ENCODE results near the gene AGER.

DNA sequence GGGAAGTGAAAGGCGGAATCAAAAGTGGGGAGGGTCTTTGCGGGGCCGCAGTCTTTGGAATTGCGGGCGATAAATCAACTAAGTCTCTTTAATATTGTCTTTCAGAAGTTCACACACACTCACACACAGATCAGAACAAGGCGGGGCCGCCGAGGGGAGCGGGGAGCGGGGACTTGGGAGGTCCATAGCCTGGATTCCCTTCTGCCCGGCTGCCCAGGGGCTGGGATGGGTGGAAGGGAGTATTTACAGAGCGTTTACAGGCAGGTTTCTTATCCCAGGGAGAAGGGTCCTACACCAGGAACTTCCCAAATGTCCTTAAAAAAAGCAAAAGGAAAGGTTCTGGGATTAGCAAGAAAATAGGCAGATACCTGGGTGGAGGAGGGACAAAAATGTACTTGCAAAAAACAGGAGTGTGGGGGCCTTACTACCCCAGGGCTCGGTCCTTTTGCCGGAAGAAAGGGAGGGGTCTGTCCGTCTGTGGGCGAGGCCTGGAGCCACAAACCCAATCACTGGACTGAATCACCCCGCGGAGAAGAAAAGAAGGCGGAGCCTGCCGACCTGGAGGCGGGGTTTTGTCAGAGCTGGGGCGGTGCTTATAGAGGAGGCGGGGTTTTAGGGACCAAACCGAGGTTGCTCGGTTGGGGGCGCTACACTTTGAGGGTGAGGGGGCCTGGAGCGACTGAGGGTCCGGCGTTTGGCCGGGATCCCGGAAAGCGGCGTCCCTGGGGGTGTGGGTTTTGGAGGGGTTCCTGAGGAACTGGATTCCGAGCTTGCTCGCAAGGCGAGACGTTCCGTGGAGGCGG, 35.6 kb downstream of the AGER start:
- TF ChIP-seq, protein P1, sequence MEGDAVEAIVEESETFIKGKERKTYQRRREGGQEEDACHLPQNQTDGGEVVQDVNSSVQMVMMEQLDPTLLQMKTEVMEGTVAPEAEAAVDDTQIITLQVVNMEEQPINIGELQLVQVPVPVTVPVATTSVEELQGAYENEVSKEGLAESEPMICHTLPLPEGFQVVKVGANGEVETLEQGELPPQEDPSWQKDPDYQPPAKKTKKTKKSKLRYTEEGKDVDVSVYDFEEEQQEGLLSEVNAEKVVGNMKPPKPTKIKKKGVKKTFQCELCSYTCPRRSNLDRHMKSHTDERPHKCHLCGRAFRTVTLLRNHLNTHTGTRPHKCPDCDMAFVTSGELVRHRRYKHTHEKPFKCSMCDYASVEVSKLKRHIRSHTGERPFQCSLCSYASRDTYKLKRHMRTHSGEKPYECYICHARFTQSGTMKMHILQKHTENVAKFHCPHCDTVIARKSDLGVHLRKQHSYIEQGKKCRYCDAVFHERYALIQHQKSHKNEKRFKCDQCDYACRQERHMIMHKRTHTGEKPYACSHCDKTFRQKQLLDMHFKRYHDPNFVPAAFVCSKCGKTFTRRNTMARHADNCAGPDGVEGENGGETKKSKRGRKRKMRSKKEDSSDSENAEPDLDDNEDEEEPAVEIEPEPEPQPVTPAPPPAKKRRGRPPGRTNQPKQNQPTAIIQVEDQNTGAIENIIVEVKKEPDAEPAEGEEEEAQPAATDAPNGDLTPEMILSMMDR (tag by site-specific recombination; IDR thresholded peaks at IDR 0.05), result no peak
- TF ChIP-seq ZFP69B (tag by site-specific recombination; IDR thresholded peaks at IDR 0.05) (no peak), ZNF10 (tag by site-specific recombination; IDR thresholded peaks at IDR 0.05) (no peak), ZIC2 (tag by site-specific recombination; IDR thresholded peaks at IDR 0.05) (no peak), PBX3 (CRISPR knock-in tag; IDR thresholded peaks at IDR 0.05) (no peak), ZNF214 (tag by site-specific recombination; IDR thresholded peaks at IDR 0.05; ENCODE audit: borderline replicate concordance) (no peak), GFI1B (tag by site-specific recombination; IDR thresholded peaks at IDR 0.05) (no peak), REPIN1 (tag by site-specific recombination; IDR thresholded peaks at IDR 0.05; ENCODE audit: low read depth) (no peak), ZNF114 (tag by site-specific recombination; IDR thresholded peaks at IDR 0.05) (no peak)
